HepG2 (cell line): ENCODE measurements around the gene MRGPRF. TPM values are rescaled to one million over a fixed set of nuclear protein-coding genes. Genes with fewer than 3 reads are reported as not detected.

Source experiments
- ATAC-seq: fragments of 200-7000 bp; cut with Tn5 transposase; 3 replicates; pipeline ENCODE4 v1.9.1; 2020; ENCODE audit warnings: mild to moderate bottlenecking, moderate library complexity
- BruUV-seq: library from RNA; stranded (reverse); fragments of 400-500 nt; replicated peaks from 2 replicates; lab custom pipeline; 2021; lab: Mats Ljungman, UMichigan
- CTCF ChIA-PET: fragments of 300-600 bp; formaldehyde crosslinking; extraction: SDS; loops from one replicate; lab custom pipeline; 2021; ENCODE audit warnings: low total read pairs, inconsistent platforms, low intra/inter-chr PET ratio; lab: Yijun Ruan, JAX
- POLR2A ChIA-PET: fragments of 350-600 bp; sonication (Branson Sonifier 250); formaldehyde crosslinking; loops from one replicate; lab custom pipeline; 2020; ENCODE audit warnings: antibody characterized with exemption, inconsistent platforms; lab: Yijun Ruan, JAX
- DNase-seq: peaks from one replicate; pipeline ENCODE4 v3.0.0-alpha.2; 2015; ENCODE audit warnings: low spot score
- FAIRE-seq: peaks from 3 replicates; lab custom pipeline; 2011; peaks lifted over from hg19 to GRCh38; lab: Jason Lieb, UNC
- H2AFZ ChIP-seq: one replicate; pipeline ENCODE4 v1.6.1; 2011; ENCODE audit warnings: low read length, inconsistent platforms
- H3K27ac ChIP-seq: fragments of 300-600 bp; 3 replicates; pipeline ENCODE4 v1.8.0; 2011; ENCODE audit warnings: mixed run types, mild to moderate bottlenecking, mixed read lengths, low read length, inconsistent platforms; ENCODE audit not compliant: insufficient read depth; ENCODE audit errors: extremely low read length
- H3K27me3 ChIP-seq, 2 experiments: fragments of 200-600 bp in 1 of 2; 2 replicates in 1 of 2; 3 replicates in 1 of 2; pipeline versions ENCODE4 v1.6.0 to v1.8.0; 2011; ENCODE audit warnings: low read length in 2 of 2, mild to moderate bottlenecking in 2 of 2, moderate library complexity in 2 of 2, inconsistent platforms in 1 of 2; ENCODE audit not compliant: insufficient read depth in 2 of 2, control insufficient read depth in 1 of 2
- H3K36me3 ChIP-seq, 2 experiments: fragments of 200-600 bp in 1 of 2; replicated peaks in 1 of 2; 2 replicates in 1 of 2; 3 replicates in 1 of 2; pipeline versions ENCODE4 v1.5.1 to v1.8.0; 2011; ENCODE audit warnings: low read length in 2 of 2, inconsistent platforms in 1 of 2; ENCODE audit not compliant: insufficient read depth in 2 of 2, control insufficient read depth in 1 of 2
- H3K4me1 ChIP-seq: 2 replicates; pipeline ENCODE4 v1.5.1; 2012; ENCODE audit warnings: low read length, inconsistent platforms; ENCODE audit not compliant: insufficient read depth
- H3K4me2 ChIP-seq: 2 replicates; pipeline ENCODE4 v1.6.0; 2011; ENCODE audit warnings: low read depth, low read length, inconsistent platforms
- H3K4me3 ChIP-seq, 3 experiments: fragments of 200-600 bp in 1 of 3; sonication (generic), shearing (Covaris generic) in 1 of 3; replicated peaks in 1 of 3; 2 replicates each; pipeline ENCODE4 v1.5.1; 2011 to 2016; ENCODE audit warnings: low read length in 3 of 3, inconsistent platforms in 2 of 3, low read depth in 2 of 3, mild to moderate bottlenecking in 2 of 3, control low read depth in 1 of 3, mixed read lengths in 1 of 3; ENCODE audit not compliant: insufficient read depth in 1 of 3
- H3K79me2 ChIP-seq: one replicate; pipeline ENCODE4 v1.6.1; 2011; ENCODE audit warnings: low read length, inconsistent platforms; ENCODE audit not compliant: insufficient read depth
- H3K9ac ChIP-seq: 2 replicates; pipeline ENCODE4 v1.6.0; 2011; ENCODE audit warnings: mild to moderate bottlenecking, low read depth, low read length, inconsistent platforms; ENCODE audit not compliant: insufficient read depth
- H3K9me3 ChIP-seq: 2 replicates; pipeline ENCODE4 v1.5.1; 2012; ENCODE audit warnings: mild to moderate bottlenecking, low read length
- H4K20me1 ChIP-seq: 2 replicates; pipeline ENCODE4 v1.6.0; 2011; ENCODE audit warnings: inconsistent platforms, mild to moderate bottlenecking, low read length, moderate library complexity; ENCODE audit not compliant: insufficient read depth
- CBX5 ChIP-seq: sonication (generic); formaldehyde crosslinking; IDR thresholded peaks from 2 replicates; pipeline ENCODE4 v1.4.0; 2020; ENCODE audit warnings: missing genetic modification reagents, borderline replicate concordance
- MAFK ChIP-seq, 2 experiments: IDR thresholded peaks in 1 of 2; conservative IDR thresholded peaks in 1 of 2; 2 replicates each; pipeline ENCODE4 v1.6.1; 2011; ENCODE audit warnings: improper control_type of control experiment in 2 of 2, low read length in 2 of 2
- MYNN ChIP-seq: sonication (generic); formaldehyde crosslinking; IDR thresholded peaks from 2 replicates; pipeline ENCODE4 v1.4.0; 2020; ENCODE audit warnings: mild to moderate bottlenecking, low read depth, missing genetic modification reagents
- MZF1 ChIP-seq: sonication (generic); formaldehyde crosslinking; IDR thresholded peaks from 2 replicates; pipeline ENCODE4 v1.8.1; 2023; ENCODE audit warnings: mild to moderate bottlenecking, missing genetic modification reagents, borderline replicate concordance
- RAD51 ChIP-seq: fragments of 450-650 bp; IDR thresholded peaks from 2 replicates; pipeline ENCODE4 v1.6.1; 2016; ENCODE audit warnings: borderline replicate concordance
- RNF2 ChIP-seq: fragments of 450-650 bp; conservative IDR thresholded peaks from 2 replicates; pipeline ENCODE4 v1.6.1; 2016; ENCODE audit warnings: low read depth
- SNRNP70 ChIP-seq: fragments of 200-400 bp; formaldehyde crosslinking; IDR thresholded peaks from 2 replicates; pipeline ENCODE4 v1.6.1; 2017; ENCODE audit warnings: mild to moderate bottlenecking, low read depth, low read length, moderate library complexity
- SOX6 ChIP-seq, 2 experiments: fragments of 450-650 bp in 1 of 2; sonication (generic) in 1 of 2; formaldehyde crosslinking in 1 of 2; IDR thresholded peaks; 2 replicates each; pipeline versions ENCODE4 v1.4.0 to v1.6.1; 2017 to 2020; ENCODE audit warnings: antibody characterized with exemption in 1 of 2, mild to moderate bottlenecking in 1 of 2, missing genetic modification reagents in 1 of 2
- ZNF430 ChIP-seq: sonication (generic); formaldehyde crosslinking; IDR thresholded peaks from 2 replicates; pipeline ENCODE4 v1.9.0; 2021; ENCODE audit warnings: mild to moderate bottlenecking, missing genetic modification reagents
- ZNF512 ChIP-seq: sonication (generic); formaldehyde crosslinking; IDR thresholded peaks from 2 replicates; pipeline ENCODE4 v1.4.0; 2020; ENCODE audit warnings: mild to moderate bottlenecking, missing genetic modification reagents
- ZNF547 ChIP-seq: sonication (generic); formaldehyde crosslinking; IDR thresholded peaks from 2 replicates; pipeline ENCODE4 v1.5.1; 2020; ENCODE audit warnings: mild to moderate bottlenecking, missing genetic modification reagents
- WGBS: methylation state at CpG from one replicate; pipeline ENCODE4 v1.1.6; 2017; ENCODE audit warnings: low lambda C conversion rate; 5-methylcytosine and 5-hydroxymethylcytosine counted together
- in situ Hi-C: cut with HindIII; loops from 2 replicates; pipeline ENCODE4 v1.10.0; 2017; ENCODE audit warnings: low pct_unique_long_range_greater_than_20kb; ENCODE audit not compliant: extremely low pct_ligation_motif_present
- intact Hi-C: fragments of 100-400 bp; cut with micrococcal nuclease; formaldehyde crosslinking; loops from one replicate; pipeline ENCODE4 v1.10.0; 2022; ENCODE audit not compliant: unreplicated experiment
- polyA plus RNA-seq, 8 experiments: library from polyadenylated mRNA; depleted of rRNA in 3 of 8; stranded (reverse) in 7 of 8; unstranded in 1 of 8; fragments of >200 nt; fragmentation: Illumina TruSeq in 4 of 8; extraction: Trizol in 4 of 8; gene quantifications; 2 replicates each; pipeline versions ENCODE4 v1.2.1 to v1.2.3, GENCODE V29; 2011 to 2016; ENCODE audit warnings: low read depth in 4 of 8, missing spikeins in 1 of 8, mixed read lengths in 1 of 8; ENCODE audit not compliant: insufficient read depth in 1 of 8
- total RNA-seq, 5 experiments: library from RNA; depleted of rRNA; stranded (reverse); fragments of >200 nt; fragmentation: Illumina TruSeq; extraction: Trizol; gene quantifications; 2 replicates each; pipeline ENCODE4 v1.2.3, GENCODE V29; 2016; ENCODE audit warnings: low read depth in 1 of 5
- TF ChIP-seq, protein P1 (sequence below), 2 experiments: IDR thresholded peaks; 2 replicates each; pipeline ENCODE4 v1.6.1; 2011 to 2012; ENCODE audit warnings: low read length in 2 of 2, borderline replicate concordance in 1 of 2, low read depth in 1 of 2, mild to moderate bottlenecking in 1 of 2, moderate library complexity in 1 of 2

The MRGPRF gene
- total and polyA plus RNA-seq, 2 of the 13 experiments (the other 11 are each of a cell fraction or from before 2014, with no cell fraction given), result not detected

DNA sequence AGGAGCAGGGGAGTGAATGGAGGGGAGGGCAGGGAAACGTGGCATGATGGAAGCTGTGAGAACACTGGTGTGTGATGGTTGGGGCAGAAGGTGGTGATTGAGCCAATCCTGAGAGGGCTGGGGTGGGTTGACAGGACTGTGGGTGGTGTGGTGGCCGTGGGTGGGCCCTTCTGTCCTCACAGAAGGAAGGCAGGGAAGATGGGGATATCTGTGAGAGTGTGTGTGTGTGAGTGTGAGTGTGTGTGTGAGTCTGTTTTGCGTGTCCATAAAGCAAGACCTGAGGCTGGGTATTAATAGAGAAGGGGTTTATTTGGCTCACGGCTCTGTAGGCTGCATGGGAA is 48.6 kb upstream of the MRGPRF start:
- Histone ChIP-seq H3K9ac (no peak overlapping the region), H3K4me1 (no peaks in the 10 kb centered on the region), H3K27ac (no peak overlapping the region), H3K79me2 (no peaks in the 10 kb centered on the region), H3K4me2 (no peak overlapping the region), H3K4me3 (no peak overlapping the region), H3K9me3 (no peaks in the 10 kb centered on the region), H3K27me3 (no peaks in the 10 kb centered on the region), H2AFZ (no peak overlapping the region), H4K20me1 (peaks cover 5% of the 10 kb centered on the region; the same call in 1 of the 2 replicates), H3K36me3 (peaks cover 7 to 8% of the 10 kb centered on the region in 2 experiments; a peak in 3 of 5 replicates)
- BruUV-seq, result no TSS peak
- POLR2A ChIA-PET, result no interaction called here
- CTCF ChIA-PET, result no interaction called here
- TF ChIP-seq ZNF430 (CRISPR knock-in tag) (no peak), MYNN (CRISPR knock-in tag) (no peak), RAD51 (no peak), SNRNP70 (no peak), SOX6 (IDR thresholded peaks at IDR 0.05) (no peak), SOX6 (CRISPR knock-in tag; IDR thresholded peaks at IDR 0.05) (no peak), ZNF512 (no peak), MAFK (conservative IDR thresholded peaks at IDR 0.05 in 1 of 2, IDR thresholded peaks at IDR 0.05 in 1 of 2; ENCODE audit: low read length in 2 of 2) (no peak), MZF1 (CRISPR knock-in tag) (no peak), CBX5 (CRISPR knock-in tag) (no peak), ZNF547 (CRISPR knock-in tag) (no peak), RNF2 (no peak)
- TF ChIP-seq, protein P1, sequence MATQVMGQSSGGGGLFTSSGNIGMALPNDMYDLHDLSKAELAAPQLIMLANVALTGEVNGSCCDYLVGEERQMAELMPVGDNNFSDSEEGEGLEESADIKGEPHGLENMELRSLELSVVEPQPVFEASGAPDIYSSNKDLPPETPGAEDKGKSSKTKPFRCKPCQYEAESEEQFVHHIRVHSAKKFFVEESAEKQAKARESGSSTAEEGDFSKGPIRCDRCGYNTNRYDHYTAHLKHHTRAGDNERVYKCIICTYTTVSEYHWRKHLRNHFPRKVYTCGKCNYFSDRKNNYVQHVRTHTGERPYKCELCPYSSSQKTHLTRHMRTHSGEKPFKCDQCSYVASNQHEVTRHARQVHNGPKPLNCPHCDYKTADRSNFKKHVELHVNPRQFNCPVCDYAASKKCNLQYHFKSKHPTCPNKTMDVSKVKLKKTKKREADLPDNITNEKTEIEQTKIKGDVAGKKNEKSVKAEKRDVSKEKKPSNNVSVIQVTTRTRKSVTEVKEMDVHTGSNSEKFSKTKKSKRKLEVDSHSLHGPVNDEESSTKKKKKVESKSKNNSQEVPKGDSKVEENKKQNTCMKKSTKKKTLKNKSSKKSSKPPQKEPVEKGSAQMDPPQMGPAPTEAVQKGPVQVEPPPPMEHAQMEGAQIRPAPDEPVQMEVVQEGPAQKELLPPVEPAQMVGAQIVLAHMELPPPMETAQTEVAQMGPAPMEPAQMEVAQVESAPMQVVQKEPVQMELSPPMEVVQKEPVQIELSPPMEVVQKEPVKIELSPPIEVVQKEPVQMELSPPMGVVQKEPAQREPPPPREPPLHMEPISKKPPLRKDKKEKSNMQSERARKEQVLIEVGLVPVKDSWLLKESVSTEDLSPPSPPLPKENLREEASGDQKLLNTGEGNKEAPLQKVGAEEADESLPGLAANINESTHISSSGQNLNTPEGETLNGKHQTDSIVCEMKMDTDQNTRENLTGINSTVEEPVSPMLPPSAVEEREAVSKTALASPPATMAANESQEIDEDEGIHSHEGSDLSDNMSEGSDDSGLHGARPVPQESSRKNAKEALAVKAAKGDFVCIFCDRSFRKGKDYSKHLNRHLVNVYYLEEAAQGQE (IDR thresholded peaks at IDR 0.05; ENCODE audit: borderline replicate concordance in 1 of 2, low read depth in 1 of 2, low read length in 2 of 2), result no peak
- 91% methylated on average over 4 of the region's 4 CpGs for WGBS
- no peak for DNase-seq
- no peak for FAIRE-seq
- no peak for ATAC-seq
- in situ Hi-C loops (no loop called here), intact Hi-C loops (no loop called here)
